GM12874 (cell line): ENCODE data around the gene SLIT1.

Source experiments
- CTCF ChIP-seq: IDR thresholded peaks from 2 replicates; pipeline ENCODE4 v1.5.1; 2011; ENCODE audit warnings: low read depth, mild to moderate bottlenecking, control low read depth, low read length, moderate library complexity; ENCODE audit not compliant: insufficient read depth

Gene SLIT1

GRCh38 chr10:97199152-97199551 lies 13.4 kb upstream of the SLIT1 start:
- TF ChIP-seq CTCF = no peak

- TF ChIP-seq CTCF = no peak
Measured at GRCh38 chr10:97197030-97197500, 11.3 kb upstream of the SLIT1 start.

GRCh38 chr10:97196223-97197029 lies 10.7 kb upstream of the SLIT1 start:
- peak; percentile 86 for TF ChIP-seq CTCF

GRCh38 chr10:97195706-97196222 lies 10.0 kb upstream of the SLIT1 start:
- TF ChIP-seq CTCF = no peak

- no peak for TF ChIP-seq CTCF
Measured at GRCh38 chr10:97192952-97193435, 7.2 kb upstream of the SLIT1 start.

- no peak for TF ChIP-seq CTCF
Measured at GRCh38 chr10:97190450-97190849, 4.7 kb upstream of the SLIT1 start.

GRCh38 chr10:97188261-97188711 lies 2.5 kb upstream of the SLIT1 start:
- no peak for TF ChIP-seq CTCF
